Measurements from ENCODE around the gene SCFD2.

DNA sequence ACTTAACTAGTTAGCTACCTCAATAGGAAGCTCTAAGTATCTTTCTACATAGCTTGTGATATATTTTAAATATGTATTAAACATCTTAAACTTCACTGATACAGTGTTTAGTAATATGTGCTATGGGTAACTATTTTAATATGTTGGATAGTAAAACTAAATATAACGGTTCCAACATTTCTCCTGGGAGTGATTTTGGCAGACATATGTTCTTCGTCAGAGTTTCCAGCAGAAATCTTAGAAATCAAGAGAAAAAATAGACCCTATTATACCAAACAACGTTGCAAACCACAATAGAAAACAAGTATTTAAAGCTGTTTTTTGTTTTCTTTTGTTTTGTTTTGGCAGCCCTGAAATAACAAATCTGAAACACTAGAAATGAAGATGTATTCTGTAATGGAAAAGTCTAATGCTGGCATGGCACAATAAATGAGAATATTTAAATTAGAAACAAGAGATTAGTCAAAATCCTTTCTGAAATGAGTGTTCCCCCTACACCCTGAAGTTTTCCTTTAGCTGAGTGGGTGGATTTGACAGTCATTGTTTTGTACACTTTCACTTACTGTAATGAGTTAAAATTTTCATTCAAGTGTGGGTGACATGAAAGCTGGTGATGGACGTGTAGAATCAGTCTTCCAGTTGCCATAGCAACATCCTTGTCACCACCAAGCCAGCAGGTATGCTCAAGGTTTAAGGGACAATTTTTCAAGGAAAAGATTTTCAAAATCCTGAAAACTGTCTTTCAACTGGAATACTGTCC, 233.5 kb downstream of the SCFD2 start:
- no peak for TF ChIP-seq GATA3 (IDR thresholded peaks at IDR 0.05; ENCODE audit: low read depth, low read length)
- TF ChIP-seq GATA2 (IDR thresholded peaks at IDR 0.05; ENCODE audit: low read depth, low read length) = no peak

Data from SH-SY5Y (cell line).